ENCODE measurements around the gene BANF1.

Gene BANF1

GRCh38 chr11:65967329-65967934 is 34.9 kb upstream of the BANF1 start:
- no peak overlapping the region for H3K4me3 ChIP-seq (ENCODE audit: low read depth, low read length)
- ChIA-PET POLR2A (interaction anchor here (0.7 kb wide), 1 partner anchor 119 kb away, joined by 4 read pairs; no protein-coding TSS in a partner anchor), CTCF (no interaction called here)
- peaks cover 0 to 79% of the 10 kb centered on the region in 2 experiments; a peak in 2 of 3 replicates for H3K36me3 ChIP-seq (ENCODE audit: control insufficient read depth in 2 of 2, insufficient read depth in 1 of 2, low read length in 2 of 2)
- no peaks in the 10 kb centered on the region for H3K4me1 ChIP-seq (ENCODE audit: control insufficient read depth, insufficient read depth, low read length)
- no peaks in the 10 kb centered on the region for H3K9me3 ChIP-seq (ENCODE audit: control insufficient read depth, insufficient read depth, low read depth, low read length)
- no peak overlapping the region for H3K27ac ChIP-seq (ENCODE audit: extremely low read depth, low read depth, low read length)
- TF ChIP-seq ZNF707 (tag by site-specific recombination; IDR thresholded peaks at IDR 0.05), result no peak
- TF ChIP-seq ZNF280C (tag by site-specific recombination; IDR thresholded peaks at IDR 0.05), result no peak
- no peak for TF ChIP-seq ZBTB48 (tag by site-specific recombination; IDR thresholded peaks at IDR 0.05)
- no peak for TF ChIP-seq ZBTB21 (tag by site-specific recombination; IDR thresholded peaks at IDR 0.05)
- no peak for TF ChIP-seq ZNF48 (tag by site-specific recombination; IDR thresholded peaks at IDR 0.05)
- TF ChIP-seq ZBTB44 (tag by site-specific recombination; IDR thresholded peaks at IDR 0.05), result no peak
- no peak for TF ChIP-seq ZNF174 (tag by site-specific recombination; IDR thresholded peaks at IDR 0.05)
- no peak for TF ChIP-seq ZNF624 (tag by site-specific recombination; IDR thresholded peaks at IDR 0.05)
- no peak for TF ChIP-seq ZNF302 (tag by site-specific recombination; IDR thresholded peaks at IDR 0.05; ENCODE audit: low read depth)
- TF ChIP-seq ZFP41 (tag by site-specific recombination; IDR thresholded peaks at IDR 0.05; ENCODE audit: borderline replicate concordance), result no peak
- no peak for TF ChIP-seq GLI4 (tag by site-specific recombination; IDR thresholded peaks at IDR 0.05)
- TF ChIP-seq ZBTB7A (tag by site-specific recombination; IDR thresholded peaks at IDR 0.05; ENCODE audit: low read depth), result no peak
- TF ChIP-seq TCF7L2 (IDR thresholded peaks at IDR 0.05; ENCODE audit: borderline replicate concordance, low read depth, low read length), result no peak
- TF ChIP-seq PRDM4 (tag by site-specific recombination; IDR thresholded peaks at IDR 0.05), result no peak
- TF ChIP-seq SCRT2 (tag by site-specific recombination; IDR thresholded peaks at IDR 0.05), result no peak
- no peak for TF ChIP-seq ZNF169 (tag by site-specific recombination; IDR thresholded peaks at IDR 0.05)
- TF ChIP-seq ZBTB1 (tag by site-specific recombination; IDR thresholded peaks at IDR 0.05), result no peak
- TF ChIP-seq ZNF560 (tag by site-specific recombination; IDR thresholded peaks at IDR 0.05; ENCODE audit: borderline replicate concordance), result no peak
- TF ChIP-seq HOXC10 (CRISPR knock-in tag; IDR thresholded peaks at IDR 0.05), result no peak

All from HEK293 (cell line).